ENCODE data around the gene URM1.

DNA sequence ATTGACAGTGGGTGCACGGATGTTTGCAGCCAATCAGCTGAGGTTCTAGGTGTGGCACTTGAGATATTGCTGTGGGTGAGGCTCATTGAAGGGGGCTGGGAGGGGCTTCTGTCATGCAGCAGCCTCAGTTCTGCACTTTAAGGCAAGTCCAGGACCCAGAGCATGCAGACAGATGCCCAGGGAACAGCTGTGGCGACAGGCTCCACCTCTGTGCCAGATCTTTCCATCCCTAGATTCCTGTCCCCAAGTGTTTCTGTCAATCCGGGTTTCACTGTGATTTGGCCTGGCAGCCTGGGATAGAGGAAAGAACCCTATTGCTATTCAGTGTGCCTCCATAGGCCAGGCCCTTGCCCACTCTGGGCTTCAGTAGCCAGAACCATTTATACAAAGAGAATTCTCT, 28.7 kb downstream of the URM1 start:
- TF ChIP-seq, protein P1, sequence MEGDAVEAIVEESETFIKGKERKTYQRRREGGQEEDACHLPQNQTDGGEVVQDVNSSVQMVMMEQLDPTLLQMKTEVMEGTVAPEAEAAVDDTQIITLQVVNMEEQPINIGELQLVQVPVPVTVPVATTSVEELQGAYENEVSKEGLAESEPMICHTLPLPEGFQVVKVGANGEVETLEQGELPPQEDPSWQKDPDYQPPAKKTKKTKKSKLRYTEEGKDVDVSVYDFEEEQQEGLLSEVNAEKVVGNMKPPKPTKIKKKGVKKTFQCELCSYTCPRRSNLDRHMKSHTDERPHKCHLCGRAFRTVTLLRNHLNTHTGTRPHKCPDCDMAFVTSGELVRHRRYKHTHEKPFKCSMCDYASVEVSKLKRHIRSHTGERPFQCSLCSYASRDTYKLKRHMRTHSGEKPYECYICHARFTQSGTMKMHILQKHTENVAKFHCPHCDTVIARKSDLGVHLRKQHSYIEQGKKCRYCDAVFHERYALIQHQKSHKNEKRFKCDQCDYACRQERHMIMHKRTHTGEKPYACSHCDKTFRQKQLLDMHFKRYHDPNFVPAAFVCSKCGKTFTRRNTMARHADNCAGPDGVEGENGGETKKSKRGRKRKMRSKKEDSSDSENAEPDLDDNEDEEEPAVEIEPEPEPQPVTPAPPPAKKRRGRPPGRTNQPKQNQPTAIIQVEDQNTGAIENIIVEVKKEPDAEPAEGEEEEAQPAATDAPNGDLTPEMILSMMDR (IDR thresholded peaks at IDR 0.05; ENCODE audit: low read depth, low read length) = no peak
- TF ChIP-seq POLR2A (IDR thresholded peaks at IDR 0.05; ENCODE audit: extremely low read depth, insufficient read length) (no peak), MYC (IDR thresholded peaks at IDR 0.05; ENCODE audit: low read depth, low read length) (no peak)
